A549 (cell line): ENCODE results near the gene HSPH1. TPM values are rescaled to one million over a fixed set of nuclear protein-coding genes. Genes with fewer than 3 reads are reported as not detected.

Experiments used
- ATAC-seq, 2 experiments: fragments of 200-7000 bp in 1 of 2; fragments of >200 bp in 1 of 2; cut with Nextera tagmentation in 1 of 2; cut with Tn5 transposase in 1 of 2; 3 replicates each; pipeline versions ENCODE4 v1.8.0 to v1.9.1; 2018 to 2020; ENCODE audit warnings: mild to moderate bottlenecking in 1 of 2, moderate library complexity in 1 of 2
- CTCF ChIA-PET: fragments of 300-600 bp; sonication (Branson Sonifier 250); formaldehyde crosslinking; extraction: SDS; loops from one replicate; lab custom pipeline; 2021; ENCODE audit warnings: antibody characterized with exemption, inconsistent platforms; lab: Yijun Ruan, JAX
- POLR2A ChIA-PET: fragments of 350-600 bp; formaldehyde crosslinking; extraction: SDS; loops from one replicate; lab custom pipeline; 2021; ENCODE audit warnings: antibody characterized with exemption, inconsistent platforms; lab: Yijun Ruan, JAX
- DNase-seq, 2 experiments: peaks; one replicate each; pipeline versions ENCODE4 v3.0.0 to v3.0.0-alpha.2; 2011 to 2016; ENCODE audit warnings: low read depth in 1 of 2, low spot score in 1 of 2
- FAIRE-seq: peaks from 2 replicates; lab custom pipeline; 2011; peaks lifted over from hg19 to GRCh38; lab: Jason Lieb, UNC
- H3K27ac ChIP-seq, 2 experiments: fragments of >200 bp; sonication (Bioruptor Twin); formaldehyde crosslinking; 3 replicates each; pipeline ENCODE4 v1.5.1; 2016 to 2017
- H3K4me1 ChIP-seq: fragments of >200 bp; sonication (Bioruptor Twin); formaldehyde crosslinking; 3 replicates; pipeline ENCODE4 v1.6.1; 2016
- H3K4me2 ChIP-seq: fragments of >200 bp; sonication (Bioruptor Twin); formaldehyde crosslinking; 3 replicates; pipeline ENCODE4 v1.6.1; 2016
- H3K4me3 ChIP-seq: fragments of >200 bp; sonication (Bioruptor Twin); formaldehyde crosslinking; 3 replicates; pipeline ENCODE4 v1.5.1; 2016
- H3K9me3 ChIP-seq: fragments of >200 bp; sonication (Bioruptor Twin); formaldehyde crosslinking; 3 replicates; pipeline ENCODE4 v1.6.1; 2016
- CBX8 ChIP-seq: fragments of 200-600 bp; sonication (generic); IDR thresholded peaks from 2 replicates; pipeline ENCODE4 v1.6.1; 2016
- CHD4 ChIP-seq: fragments of 200-600 bp; sonication (generic); IDR thresholded peaks from 2 replicates; pipeline ENCODE4 v1.6.1; 2016; ENCODE audit warnings: antibody characterized with exemption, mild to moderate bottlenecking, borderline replicate concordance
- GATA3 ChIP-seq: IDR thresholded peaks from 2 replicates; pipeline ENCODE4 v1.6.1; 2012; ENCODE audit warnings: borderline replicate concordance
- HOXA7 ChIP-seq: fragments of 250-450 bp; sonication (Bioruptor Pico); IDR thresholded peaks from 2 replicates; pipeline ENCODE4 v1.5.0; 2020; ENCODE audit warnings: mild to moderate bottlenecking, moderate library complexity
- JUNB ChIP-seq: fragments of >200 bp; sonication (Bioruptor Twin); formaldehyde crosslinking; IDR thresholded peaks from 2 replicates; pipeline ENCODE4 v1.6.1; 2016
- MYC ChIP-seq: IDR thresholded peaks from 2 replicates; pipeline ENCODE4 v1.6.1; 2012; ENCODE audit warnings: mild to moderate bottlenecking, inconsistent platforms, low read length, improper control_type of control experiment, borderline replicate concordance
- NPAS2 ChIP-seq: fragments of 250-450 bp; sonication (Bioruptor Pico); IDR thresholded peaks from 2 replicates; pipeline ENCODE4 v1.8.0; 2022; ENCODE audit warnings: mild to moderate bottlenecking, moderate library complexity, borderline replicate concordance
- SREBF2 ChIP-seq: fragments of 450-650 bp; IDR thresholded peaks from 2 replicates; pipeline ENCODE4 v1.6.1; 2014; ENCODE audit warnings: mild to moderate bottlenecking, moderate library complexity
- ZC3H11A ChIP-seq: fragments of 450-650 bp; IDR thresholded peaks from 2 replicates; pipeline ENCODE4 v1.6.1; 2014; ENCODE audit warnings: antibody characterized with exemption, mild to moderate bottlenecking
- WGBS: methylation state at CpG from one replicate; pipeline ENCODE4 v1.1.6; 2017; ENCODE audit errors: missing lambda C conversion rate; 5-methylcytosine and 5-hydroxymethylcytosine counted together
- polyA plus RNA-seq, 4 experiments: library from polyadenylated mRNA; depleted of rRNA in 3 of 4; stranded (reverse); fragments of >200 nt; fragmentation: RNase III in 1 of 4; extraction: RNeasy Plus Mini Kit Qiagen cat#74134 plus additional on column Dnase treatment in 1 of 4; gene quantifications; 2 replicates in 3 of 4; 3 replicates in 1 of 4; pipeline ENCODE4 v1.2.3, GENCODE V29; 2011 to 2017
- TF ChIP-seq, protein P1 (sequence below): fragments of 200-600 bp; sonication (generic); IDR thresholded peaks from 2 replicates; pipeline ENCODE4 v1.6.1; 2016; ENCODE audit warnings: antibody characterized with exemption, mild to moderate bottlenecking, moderate library complexity
- TF ChIP-seq, protein P2 (sequence below): fragments of 250-450 bp; sonication (Bioruptor Pico); IDR thresholded peaks from 2 replicates; pipeline ENCODE4 v1.5.0; 2020; ENCODE audit warnings: low read depth, mild to moderate bottlenecking, moderate library complexity
- TF ChIP-seq, protein P3 (sequence below): fragments of 450-650 bp; IDR thresholded peaks from 2 replicates; pipeline ENCODE4 v1.6.1; 2014; ENCODE audit warnings: antibody characterized with exemption
- TF ChIP-seq, protein P4 (sequence below): fragments of 150-350 bp; IDR thresholded peaks from 2 replicates; pipeline ENCODE4 v1.6.1; 2014; ENCODE audit warnings: low read depth, mild to moderate bottlenecking, low read length
- TF ChIP-seq, protein P5 (sequence below): IDR thresholded peaks from 2 replicates; pipeline ENCODE4 v1.6.1; 2012

HSPH1 gene
- polyA plus RNA-seq, 2 of the 4 experiments (the other 2 are of a cell fraction), result 110 to 141 TPM

DNA sequence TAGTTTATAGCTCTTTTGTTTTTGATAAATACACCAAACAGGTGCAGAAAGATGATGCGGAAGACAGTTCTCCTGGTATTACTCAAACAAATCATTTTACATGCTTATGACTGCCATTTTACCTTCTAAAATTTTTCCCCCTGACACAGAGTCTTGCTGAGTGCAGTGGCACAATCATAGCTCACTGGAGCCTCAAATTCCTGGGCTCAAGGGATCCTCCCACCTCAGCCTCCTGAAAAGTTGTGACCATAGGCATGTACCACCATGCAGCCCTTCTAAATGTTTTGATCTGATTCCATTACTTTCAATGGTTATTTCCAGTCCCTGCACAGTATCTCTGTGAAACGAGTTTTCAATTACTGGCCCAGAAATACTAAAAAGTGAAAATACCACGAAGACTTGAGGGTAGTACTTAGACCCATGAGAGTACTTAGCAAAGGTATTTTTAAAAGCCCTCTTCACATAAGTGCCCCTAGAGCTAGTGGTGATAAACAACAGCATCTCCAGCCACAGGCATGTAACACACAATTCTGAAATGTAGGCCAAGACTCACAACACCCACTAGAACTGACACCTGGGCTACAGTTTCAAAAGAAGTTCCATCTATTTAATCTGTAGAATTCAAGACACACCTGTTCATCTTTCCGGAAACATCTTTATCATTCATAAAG lies 11.3 kb downstream of the HSPH1 start:
- no peak for ATAC-seq
- no peak for TF ChIP-seq GATA3
- TF ChIP-seq, protein P1, sequence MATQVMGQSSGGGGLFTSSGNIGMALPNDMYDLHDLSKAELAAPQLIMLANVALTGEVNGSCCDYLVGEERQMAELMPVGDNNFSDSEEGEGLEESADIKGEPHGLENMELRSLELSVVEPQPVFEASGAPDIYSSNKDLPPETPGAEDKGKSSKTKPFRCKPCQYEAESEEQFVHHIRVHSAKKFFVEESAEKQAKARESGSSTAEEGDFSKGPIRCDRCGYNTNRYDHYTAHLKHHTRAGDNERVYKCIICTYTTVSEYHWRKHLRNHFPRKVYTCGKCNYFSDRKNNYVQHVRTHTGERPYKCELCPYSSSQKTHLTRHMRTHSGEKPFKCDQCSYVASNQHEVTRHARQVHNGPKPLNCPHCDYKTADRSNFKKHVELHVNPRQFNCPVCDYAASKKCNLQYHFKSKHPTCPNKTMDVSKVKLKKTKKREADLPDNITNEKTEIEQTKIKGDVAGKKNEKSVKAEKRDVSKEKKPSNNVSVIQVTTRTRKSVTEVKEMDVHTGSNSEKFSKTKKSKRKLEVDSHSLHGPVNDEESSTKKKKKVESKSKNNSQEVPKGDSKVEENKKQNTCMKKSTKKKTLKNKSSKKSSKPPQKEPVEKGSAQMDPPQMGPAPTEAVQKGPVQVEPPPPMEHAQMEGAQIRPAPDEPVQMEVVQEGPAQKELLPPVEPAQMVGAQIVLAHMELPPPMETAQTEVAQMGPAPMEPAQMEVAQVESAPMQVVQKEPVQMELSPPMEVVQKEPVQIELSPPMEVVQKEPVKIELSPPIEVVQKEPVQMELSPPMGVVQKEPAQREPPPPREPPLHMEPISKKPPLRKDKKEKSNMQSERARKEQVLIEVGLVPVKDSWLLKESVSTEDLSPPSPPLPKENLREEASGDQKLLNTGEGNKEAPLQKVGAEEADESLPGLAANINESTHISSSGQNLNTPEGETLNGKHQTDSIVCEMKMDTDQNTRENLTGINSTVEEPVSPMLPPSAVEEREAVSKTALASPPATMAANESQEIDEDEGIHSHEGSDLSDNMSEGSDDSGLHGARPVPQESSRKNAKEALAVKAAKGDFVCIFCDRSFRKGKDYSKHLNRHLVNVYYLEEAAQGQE, result no peak
- TF ChIP-seq, all 56 proteins: peak for 0
- no peaks in the 10 kb centered on the region for H3K9me3 ChIP-seq
- 94% methylated on average over 4 of the region's 4 CpGs for WGBS
- FAIRE-seq, result no peak
- H3K4me2 ChIP-seq, result no peak overlapping the region
- no peak for DNase-seq
- ChIA-PET POLR2A (no interaction called here), CTCF (interaction anchor here (1.0 to 1.6 kb wide), 2 partner anchors 11 to 106 kb away, joined by 3 to 4 read pairs; partner anchors contain the start of gene HSPH1)
- peaks cover 11% of the 10 kb centered on the region; the same call in 2 of the 3 replicates for H3K4me1 ChIP-seq
- H3K4me3 ChIP-seq, result no peak overlapping the region
- H3K27ac ChIP-seq, result no peak overlapping the region

DNA sequence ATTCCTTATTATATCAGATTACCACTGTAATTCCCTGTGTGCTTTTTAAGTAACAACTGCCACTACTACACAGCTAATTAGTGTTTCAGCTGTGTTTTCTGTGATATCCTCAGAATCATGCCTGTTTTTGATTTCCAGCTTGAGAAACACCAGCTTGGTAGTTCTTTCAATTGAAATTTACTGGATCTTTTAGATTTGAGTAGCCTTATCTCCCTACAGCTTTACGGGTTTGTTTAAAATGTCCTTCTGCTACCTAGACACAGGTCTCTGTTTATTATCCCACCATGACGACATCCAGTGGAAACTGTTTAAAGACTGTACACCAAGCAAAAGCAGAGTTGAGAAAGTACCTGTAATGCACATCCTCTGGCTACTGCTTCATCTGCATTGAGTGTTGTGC lies 12.1 kb downstream of the HSPH1 start:
- POLR2A ChIA-PET, result interaction anchor here (1.0 kb wide), 1 partner anchor 17 kb away, joined by 3 read pairs; no protein-coding TSS in a partner anchor
- H3K9me3 ChIP-seq, result no peaks in the 10 kb centered on the region
- H3K4me2 ChIP-seq, result no peak overlapping the region
- WGBS, result 100% methylated on average over 2 of the region's 2 CpGs
- TF ChIP-seq MYC, result no peak
- TF ChIP-seq, all 56 proteins: peak for 0
- FAIRE-seq (no peak), ATAC-seq (no peak), DNase-seq (no peak)
- Histone ChIP-seq H3K4me3 (no peak overlapping the region), H3K4me1 (peaks cover 3% of the 10 kb centered on the region; the same call in 1 of the 3 replicates), H3K27ac (no peak overlapping the region)
- CTCF ChIA-PET, result interaction anchor here (1.0 to 1.6 kb wide), 2 partner anchors 12 to 105 kb away, joined by 3 to 4 read pairs; partner anchors contain the start of gene HSPH1

DNA sequence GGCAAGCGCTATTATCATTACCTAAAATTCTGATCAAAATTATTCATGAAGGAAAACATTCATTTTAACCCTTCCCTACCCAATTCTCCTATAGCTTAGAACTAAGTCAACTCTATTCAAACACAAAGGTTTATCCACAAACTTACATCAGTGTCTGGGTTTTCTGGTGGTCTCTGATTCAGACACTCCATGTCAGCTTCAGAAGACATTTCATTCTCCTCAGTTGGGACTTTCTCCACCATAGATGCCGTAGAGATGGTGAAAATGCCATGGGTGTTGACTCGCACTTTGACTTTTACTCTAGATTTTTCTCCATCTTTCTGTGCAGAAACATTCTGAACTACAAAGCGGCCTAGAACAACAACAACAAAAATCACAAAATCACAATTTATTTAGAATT lies 16.3 kb downstream of the HSPH1 start:
- no peaks in the 10 kb centered on the region for H3K4me1 ChIP-seq
- TF ChIP-seq JUNB (no peak), ZC3H11A (no peak), CHD4 (no peak)
- TF ChIP-seq, protein P2, sequence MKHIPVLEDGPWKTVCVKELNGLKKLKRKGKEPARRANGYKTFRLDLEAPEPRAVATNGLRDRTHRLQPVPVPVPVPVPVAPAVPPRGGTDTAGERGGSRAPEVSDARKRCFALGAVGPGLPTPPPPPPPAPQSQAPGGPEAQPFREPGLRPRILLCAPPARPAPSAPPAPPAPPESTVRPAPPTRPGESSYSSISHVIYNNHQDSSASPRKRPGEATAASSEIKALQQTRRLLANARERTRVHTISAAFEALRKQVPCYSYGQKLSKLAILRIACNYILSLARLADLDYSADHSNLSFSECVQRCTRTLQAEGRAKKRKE (CRISPR knock-in tag), result no peak
- no peak overlapping the region for H3K27ac ChIP-seq
- no peak for FAIRE-seq
- DNase-seq, result no peak
- H3K4me2 ChIP-seq, result no peak overlapping the region
- no peak overlapping the region for H3K4me3 ChIP-seq
- 92% methylated on average over 4 of the region's 4 CpGs for WGBS
- ATAC-seq, result no peak
- POLR2A ChIA-PET, result no interaction called here
- CTCF ChIA-PET, result no interaction called here
- H3K9me3 ChIP-seq, result no peaks in the 10 kb centered on the region

DNA sequence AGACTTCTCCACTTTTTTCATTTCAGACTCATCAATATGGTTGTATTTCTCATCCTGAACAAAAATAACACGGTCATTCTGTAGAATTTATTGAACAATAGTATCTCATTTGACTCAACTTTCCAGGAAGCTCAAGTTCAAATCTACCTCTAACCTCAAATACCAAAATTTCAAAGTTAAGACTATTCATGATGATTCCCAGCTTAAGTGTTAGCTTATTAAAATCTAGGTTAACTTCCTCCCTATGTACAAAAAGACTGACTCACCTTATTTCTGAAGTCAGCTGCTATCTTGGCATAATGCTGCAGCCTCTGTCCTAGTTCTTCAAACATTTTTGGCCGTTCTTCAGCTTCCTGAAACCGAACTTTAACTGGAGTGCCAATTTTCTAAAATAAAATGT lies 23.2 kb downstream of the HSPH1 start:
- no peak for DNase-seq
- POLR2A ChIA-PET, result no interaction called here
- Histone ChIP-seq H3K4me1 (no peaks in the 10 kb centered on the region), H3K4me3 (no peak overlapping the region), H3K4me2 (no peak overlapping the region), H3K27ac (no peak overlapping the region), H3K9me3 (no peaks in the 10 kb centered on the region)
- FAIRE-seq, result no peak
- CTCF ChIA-PET, result no interaction called here
- WGBS, result 95% methylated on average over 3 of the region's 3 CpGs
- ATAC-seq, result no peak
- TF ChIP-seq, protein P3, sequence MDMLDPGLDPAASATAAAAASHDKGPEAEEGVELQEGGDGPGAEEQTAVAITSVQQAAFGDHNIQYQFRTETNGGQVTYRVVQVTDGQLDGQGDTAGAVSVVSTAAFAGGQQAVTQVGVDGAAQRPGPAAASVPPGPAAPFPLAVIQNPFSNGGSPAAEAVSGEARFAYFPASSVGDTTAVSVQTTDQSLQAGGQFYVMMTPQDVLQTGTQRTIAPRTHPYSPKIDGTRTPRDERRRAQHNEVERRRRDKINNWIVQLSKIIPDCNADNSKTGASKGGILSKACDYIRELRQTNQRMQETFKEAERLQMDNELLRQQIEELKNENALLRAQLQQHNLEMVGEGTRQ, result no peak
- no peak for TF ChIP-seq SREBF2
- no peak for TF ChIP-seq NPAS2 (CRISPR knock-in tag)
- no peak for TF ChIP-seq HOXA7 (CRISPR knock-in tag)
- TF ChIP-seq CBX8, result no peak
- TF ChIP-seq, protein P4, sequence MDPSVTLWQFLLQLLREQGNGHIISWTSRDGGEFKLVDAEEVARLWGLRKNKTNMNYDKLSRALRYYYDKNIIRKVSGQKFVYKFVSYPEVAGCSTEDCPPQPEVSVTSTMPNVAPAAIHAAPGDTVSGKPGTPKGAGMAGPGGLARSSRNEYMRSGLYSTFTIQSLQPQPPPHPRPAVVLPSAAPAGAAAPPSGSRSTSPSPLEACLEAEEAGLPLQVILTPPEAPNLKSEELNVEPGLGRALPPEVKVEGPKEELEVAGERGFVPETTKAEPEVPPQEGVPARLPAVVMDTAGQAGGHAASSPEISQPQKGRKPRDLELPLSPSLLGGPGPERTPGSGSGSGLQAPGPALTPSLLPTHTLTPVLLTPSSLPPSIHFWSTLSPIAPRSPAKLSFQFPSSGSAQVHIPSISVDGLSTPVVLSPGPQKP, result no peak
- TF ChIP-seq, protein P5, sequence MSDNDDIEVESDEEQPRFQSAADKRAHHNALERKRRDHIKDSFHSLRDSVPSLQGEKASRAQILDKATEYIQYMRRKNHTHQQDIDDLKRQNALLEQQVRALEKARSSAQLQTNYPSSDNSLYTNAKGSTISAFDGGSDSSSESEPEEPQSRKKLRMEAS, result no peak
- TF ChIP-seq, all 56 proteins: peak for 0
